HG03025 (cell line): ENCODE measurements around the gene P2RY14.

Experiments
- ATAC-seq: cut with Tn5 transposase; IDR thresholded peaks from one replicate; pipeline ENCODE4 v1.9.1; 2021; ENCODE audit warnings: mild to moderate bottlenecking, moderate library complexity; ENCODE audit not compliant: unreplicated experiment, low FRiP score

P2RY14 gene

GRCh38 chr3:151278230-151278629 is at the start of gene P2RY14:
TSS of gene P2RY14 (minus strand) at chr3:151278542. CDS start at chr3:151214316, 64,226 bp downstream.
- no peak for ATAC-seq

GRCh38 chr3:151327571-151328198 is 49.3 kb upstream of the P2RY14 start:
- ATAC-seq, result no peak

- no peak for ATAC-seq
Measured at GRCh38 chr3:151322511-151322910, 44.2 kb upstream of the P2RY14 start.

- no peak for ATAC-seq
Measured at GRCh38 chr3:151321526-151321925, 43.2 kb upstream of the P2RY14 start.

- ATAC-seq, result no peak
Measured at GRCh38 chr3:151320131-151320530, 41.8 kb upstream of the P2RY14 start.

GRCh38 chr3:151319628-151320027 is 41.3 kb upstream of the P2RY14 start:
- ATAC-seq, result no peak

GRCh38 chr3:151318991-151319390 is 40.6 kb upstream of the P2RY14 start:
- ATAC-seq, result no peak

- ATAC-seq, result no peak
Measured at GRCh38 chr3:151318313-151318712, 40.0 kb upstream of the P2RY14 start.

GRCh38 chr3:151316267-151316991 is 38.1 kb upstream of the P2RY14 start, which contains the start of gene GPR87:
TSS of gene GPR87 (minus strand) at chr3:151316820. CDS start at chr3:151300100, 16,720 bp downstream.
- ATAC-seq, result no peak

GRCh38 chr3:151315846-151316245 is 37.5 kb upstream of the P2RY14 start:
- ATAC-seq, result no peak

- ATAC-seq, result no peak
Measured at GRCh38 chr3:151315136-151315535, 36.8 kb upstream of the P2RY14 start.

GRCh38 chr3:151314593-151314992 is 36.3 kb upstream of the P2RY14 start:
- ATAC-seq, result no peak

- no peak for ATAC-seq
Measured at GRCh38 chr3:151314137-151314536, 35.8 kb upstream of the P2RY14 start.

GRCh38 chr3:151312972-151313371 is 34.6 kb upstream of the P2RY14 start:
- no peak for ATAC-seq

GRCh38 chr3:151309566-151309965 is 31.2 kb upstream of the P2RY14 start:
- ATAC-seq, result no peak

- ATAC-seq, result no peak
Measured at GRCh38 chr3:151307583-151308488, 29.5 kb upstream of the P2RY14 start.

GRCh38 chr3:151307131-151307530 is 28.8 kb upstream of the P2RY14 start:
- ATAC-seq, result no peak

- no peak for ATAC-seq
Measured at GRCh38 chr3:151306168-151306810, 27.9 kb upstream of the P2RY14 start.

GRCh38 chr3:151305775-151306151 is 27.4 kb upstream of the P2RY14 start:
- ATAC-seq, result no peak

- ATAC-seq, result no peak
Measured at GRCh38 chr3:151305060-151305774, 26.9 kb upstream of the P2RY14 start.
